Testis (tissue), 3 donors: ENCODE results near the gene INTS11. TPM values are rescaled to one million over a fixed set of nuclear protein-coding genes. Genes with fewer than 3 reads are reported as not detected.
A peak's percentile ranks its signal among the peaks of the same experiment; 100 is the strongest.
"Not testable (repeated sequence)": the region's sequence is repeated elsewhere in the genome, so short reads cannot be mapped to it uniquely, and the experiment has no call there.

Experiments used
- DNase-seq: peaks from one replicate; pipeline ENCODE4 v3.0.0-alpha.2; 2019
- H3K27ac ChIP-seq, 2 donors: fragments of 200-600 bp; sonication (generic); one replicate each; pipeline ENCODE4 v1.5.1; 2019
- H3K27me3 ChIP-seq: fragments of 200-600 bp; sonication (generic); one replicate; pipeline ENCODE4 v1.5.1; 2019
- H3K36me3 ChIP-seq: fragments of 200-600 bp; sonication (generic); one replicate; pipeline ENCODE4 v1.5.1; 2017; ENCODE audit warnings: low read depth; ENCODE audit errors: missing control alignments
- H3K4me1 ChIP-seq: fragments of 200-600 bp; sonication (generic); one replicate; pipeline ENCODE4 v1.5.1; 2019
- H3K4me3 ChIP-seq, 2 donors: fragments of 200-600 bp; sonication (generic); one replicate each; pipeline ENCODE4 v1.5.1; 2017 to 2019
- H3K9me3 ChIP-seq: fragments of 200-600 bp; sonication (generic); one replicate; pipeline ENCODE4 v1.5.1; 2017
- POLR2A ChIP-seq: fragments of 450-650 bp; IDR thresholded peaks from one replicate; pipeline ENCODE4 v1.6.1; 2017; ENCODE audit warnings: antibody characterized with exemption, mild to moderate bottlenecking, moderate library complexity
- WGBS, 2 donors: methylation state at CpG; one replicate each; pipeline ENCODE4 v1.1.5; 2018; 5-methylcytosine and 5-hydroxymethylcytosine counted together
- intact Hi-C: fragments of 100-400 bp; cut with DNase I; formaldehyde crosslinking; loops from one replicate; pipeline ENCODE4 v1.15.1; 2023; ENCODE audit warnings: low total_unique reads
- polyA plus RNA-seq: library from polyadenylated mRNA; stranded (reverse); fragments of 350-450 nt; fragmentation: Illumina TruSeq; extraction: RNeasy Lipid Tissue Mini Kit (QIAGEN cat#74804); gene quantifications from one replicate; pipeline ENCODE4 v1.2.3, GENCODE V29; 2014; ENCODE audit warnings: low read depth, low replicate concordance; ENCODE audit not compliant: insufficient read depth
- total RNA-seq, 2 donors: library from RNA; depleted of rRNA; stranded (reverse); fragments of >200 nt; gene quantifications; one replicate each; pipeline ENCODE4 v1.2.3, GENCODE V29; 2016
- TF ChIP-seq, protein P1 (sequence below), 3 experiments: fragments of 450-650 bp in 2 of 3; fragments of 200-600 bp in 1 of 3; sonication (generic) in 1 of 3; IDR thresholded peaks; one replicate each; pipeline ENCODE4 v1.5.1; 2016 to 2019; ENCODE audit warnings: antibody characterized with exemption in 3 of 3, mild to moderate bottlenecking in 2 of 3, moderate library complexity in 1 of 3

INTS11 gene
- total and polyA plus RNA-seq, 3 donors from 2014 or later = 213 to 232 (median 220) TPM

GRCh38 chr1:1318131-1318652, 6.3 kb downstream of the INTS11 start:
- 55 to 64% methylated on average over 9 of the region's 9 CpGs for WGBS, 2 donors
- no peaks in the 10 kb centered on the region for H3K9me3 ChIP-seq
- H3K4me3 ChIP-seq = no peak overlapping the region
- peak overlapping the region in 1 of 2 donors; percentile 37 for H3K27ac ChIP-seq
- peak; percentile 91 for DNase-seq
- no peaks in the 10 kb centered on the region for H3K27me3 ChIP-seq
- H3K36me3 ChIP-seq = no peaks in the 10 kb centered on the region
- intact Hi-C loops = no loop called here
- peaks cover 18% of the 10 kb centered on the region for H3K4me1 ChIP-seq
- no peak for TF ChIP-seq POLR2A
- TF ChIP-seq, protein P1, sequence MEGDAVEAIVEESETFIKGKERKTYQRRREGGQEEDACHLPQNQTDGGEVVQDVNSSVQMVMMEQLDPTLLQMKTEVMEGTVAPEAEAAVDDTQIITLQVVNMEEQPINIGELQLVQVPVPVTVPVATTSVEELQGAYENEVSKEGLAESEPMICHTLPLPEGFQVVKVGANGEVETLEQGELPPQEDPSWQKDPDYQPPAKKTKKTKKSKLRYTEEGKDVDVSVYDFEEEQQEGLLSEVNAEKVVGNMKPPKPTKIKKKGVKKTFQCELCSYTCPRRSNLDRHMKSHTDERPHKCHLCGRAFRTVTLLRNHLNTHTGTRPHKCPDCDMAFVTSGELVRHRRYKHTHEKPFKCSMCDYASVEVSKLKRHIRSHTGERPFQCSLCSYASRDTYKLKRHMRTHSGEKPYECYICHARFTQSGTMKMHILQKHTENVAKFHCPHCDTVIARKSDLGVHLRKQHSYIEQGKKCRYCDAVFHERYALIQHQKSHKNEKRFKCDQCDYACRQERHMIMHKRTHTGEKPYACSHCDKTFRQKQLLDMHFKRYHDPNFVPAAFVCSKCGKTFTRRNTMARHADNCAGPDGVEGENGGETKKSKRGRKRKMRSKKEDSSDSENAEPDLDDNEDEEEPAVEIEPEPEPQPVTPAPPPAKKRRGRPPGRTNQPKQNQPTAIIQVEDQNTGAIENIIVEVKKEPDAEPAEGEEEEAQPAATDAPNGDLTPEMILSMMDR (IDR thresholded peaks at IDR 0.05) = no peak

- TF ChIP-seq POLR2A = no peak
- TF ChIP-seq, protein P1 (IDR thresholded peaks at IDR 0.05) = no peak
- peaks cover 10% of the 10 kb centered on the region for H3K4me1 ChIP-seq
- intact Hi-C loops = no loop called here
Measured at GRCh38 chr1:1317420-1317819, 7.0 kb downstream of the INTS11 start.

GRCh38 chr1:1316199-1316598, 8.3 kb downstream of the INTS11 start:
- H3K9me3 ChIP-seq, H3K36me3 ChIP-seq, H3K27me3 ChIP-seq, DNase-seq, H3K27ac ChIP-seq, intact Hi-C loops, H3K4me3 ChIP-seq: not testable (repeated sequence)
- H3K4me1 ChIP-seq = peaks cover 10% of the 10 kb centered on the region
- 92 to 95% methylated on average over 8 of the region's 8 CpGs for WGBS, 2 donors

More at GRCh38 chr1:1317420-1317819, 7.0 kb downstream of the INTS11 start:
- H3K27me3 ChIP-seq = no peaks in the 10 kb centered on the region
- DNase-seq = no peak
- H3K27ac ChIP-seq = peak overlapping the region in 1 of 2 donors; percentile 37
- 89 to 90% methylated on average over 6 of the region's 6 CpGs for WGBS, 2 donors
- H3K9me3 ChIP-seq = no peaks in the 10 kb centered on the region
- no peaks in the 10 kb centered on the region for H3K36me3 ChIP-seq
- no peak overlapping the region for H3K4me3 ChIP-seq

GRCh38 chr1:1315435-1315954, 9.0 kb downstream of the INTS11 start:
- H3K4me1 ChIP-seq = peaks cover 10% of the 10 kb centered on the region
- 74 to 81% methylated on average over 13 to 26 of the region's 26 CpGs for WGBS, 2 donors
- H3K36me3 ChIP-seq = no peaks in the 10 kb centered on the region
- H3K27me3 ChIP-seq = no peaks in the 10 kb centered on the region
- DNase-seq = no peak
- no peak overlapping the region for H3K4me3 ChIP-seq
- H3K27ac ChIP-seq = no peak overlapping the region
- no peaks in the 10 kb centered on the region for H3K9me3 ChIP-seq
- intact Hi-C loops = no loop called here
- no peak for TF ChIP-seq POLR2A
- TF ChIP-seq, protein P1 (IDR thresholded peaks at IDR 0.05) = no peak

- H3K36me3 ChIP-seq = no peaks in the 10 kb centered on the region
- H3K27ac ChIP-seq = no peak overlapping the region
- TF ChIP-seq POLR2A = no peak
- TF ChIP-seq, protein P1 (IDR thresholded peaks at IDR 0.05) = no peak
- no peak for DNase-seq
- H3K4me1 ChIP-seq = peaks cover 10% of the 10 kb centered on the region
- intact Hi-C loops = no loop called here
- no peak overlapping the region for H3K4me3 ChIP-seq
- no peaks in the 10 kb centered on the region for H3K9me3 ChIP-seq
- 89 to 92% methylated on average over 22 to 23 of the region's 23 CpGs for WGBS, 2 donors
- no peaks in the 10 kb centered on the region for H3K27me3 ChIP-seq
Measured at GRCh38 chr1:1314678-1315335, 9.7 kb downstream of the INTS11 start.
